Upper lobe of left lung (tissue), 6 donors: ENCODE measurements around the gene SLC66A3. TPM values are rescaled to one million over a fixed set of nuclear protein-coding genes. Genes with fewer than 3 reads are reported as not detected.

ENCODE experiments used
- ATAC-seq, 2 donors: fragments of 200-7000 bp; cut with Tn5 transposase; one replicate each; pipeline ENCODE4 v1.9.1; 2022; ENCODE audit warnings: mild to moderate bottlenecking in 2 of 2, moderate library complexity in 2 of 2; ENCODE audit not compliant: low FRiP score in 2 of 2
- DNase-seq, 2 donors: peaks; one replicate each; pipeline ENCODE4 v3.0.0-alpha.2; 2019 to 2020
- H3K27ac ChIP-seq, 4 donors: fragments of 200-600 bp; sonication (generic); one replicate each; pipeline ENCODE4 v1.5.1; 2016 to 2019
- H3K27me3 ChIP-seq, 4 donors: fragments of 200-600 bp; sonication (generic); one replicate each; pipeline ENCODE4 v1.5.1; 2017 to 2019
- H3K36me3 ChIP-seq, 4 donors: fragments of 200-600 bp; sonication (generic); one replicate each; pipeline ENCODE4 v1.5.1; 2016 to 2019
- H3K4me1 ChIP-seq, 4 donors: fragments of 200-600 bp; sonication (generic); one replicate each; pipeline ENCODE4 v1.5.1; 2018 to 2019
- H3K4me3 ChIP-seq, 4 donors: fragments of 200-600 bp; sonication (generic); one replicate each; pipeline ENCODE4 v1.5.1; 2017 to 2019; ENCODE audit warnings: mild to moderate bottlenecking in 2 of 4, moderate library complexity in 1 of 4
- H3K9me3 ChIP-seq, 4 donors: fragments of 200-600 bp; sonication (generic); one replicate each; pipeline ENCODE4 v1.5.1; 2018 to 2019
- EP300 ChIP-seq, 4 donors: sonication (generic); formaldehyde crosslinking; IDR thresholded peaks; one replicate each; pipeline ENCODE4 v1.5.1; 2017; ENCODE audit warnings: antibody characterized with exemption in 4 of 4, control low read depth in 2 of 4
- POLR2A ChIP-seq, 4 donors: fragments of 450-650 bp; IDR thresholded peaks; one replicate each; pipeline ENCODE4 v1.5.1; 2016 to 2017; ENCODE audit warnings: antibody characterized with exemption in 4 of 4, mild to moderate bottlenecking in 2 of 4
- POLR2AphosphoS5 ChIP-seq, 2 donors: sonication (generic); formaldehyde crosslinking; IDR thresholded peaks; one replicate each; pipeline ENCODE4 v1.5.1; 2017; ENCODE audit warnings: antibody characterized with exemption in 2 of 2
- WGBS, 2 donors: methylation state at CpG; one replicate each; pipeline ENCODE4 v1.1.5; 2017 to 2018; 5-methylcytosine and 5-hydroxymethylcytosine counted together
- total RNA-seq, 6 donors: library from RNA; depleted of rRNA in 4 of 6; stranded (reverse); fragments of >200 nt in 4 of 6; gene quantifications; one replicate each; pipeline versions ENCODE4 v1.1.0 to v1.2.1, GENCODE V29; 2016 to 2021
- TF ChIP-seq, protein P1 (sequence below), 6 experiments: fragments of 450-650 bp in 4 of 6; fragments of 200-600 bp in 2 of 6; sonication (generic) in 2 of 6; IDR thresholded peaks; one replicate each; pipeline ENCODE4 v1.5.1; 2016 to 2019; ENCODE audit warnings: antibody characterized with exemption in 6 of 6
- donor health status: DM: no; HTN: no; CAD: no; lungs with moderate emphysema.
- donor health status: DM: no; HTN: yes; CAD: no; lungs with severe emphysema.

Gene SLC66A3
- total RNA-seq, 6 donors from 2014 or later: 24.2 to 54.6 (median 43.4) TPM

DNA sequence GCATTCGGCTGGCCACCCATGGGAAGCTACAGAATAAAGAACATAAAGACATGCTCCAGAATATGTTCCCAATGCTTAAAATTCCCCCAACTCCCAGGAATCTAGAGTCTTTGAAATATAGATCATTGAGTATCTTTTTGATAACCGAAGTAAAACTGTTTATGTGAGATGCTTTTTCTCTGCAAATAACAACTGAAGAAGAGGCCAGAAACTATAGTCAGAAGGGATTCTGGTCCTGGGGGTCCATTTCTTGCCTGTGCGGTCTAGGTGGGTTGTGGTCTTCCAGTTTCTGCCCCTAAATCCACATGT is 30.6 kb upstream of the SLC66A3 start:
- Histone ChIP-seq H3K4me3 (no peak overlapping the region), H3K27me3 (no peaks in the 10 kb centered on the region), H3K4me1 (peaks cover 5 to 13% (median 7%) of the 10 kb centered on the region in 4 donors), H3K36me3 (no peaks in the 10 kb centered on the region), H3K9me3 (no peaks in the 10 kb centered on the region), H3K27ac (no peak overlapping the region)
- TF ChIP-seq POLR2AphosphoS5 (IDR thresholded peaks at IDR 0.05): no peak
- TF ChIP-seq POLR2A (IDR thresholded peaks at IDR 0.05): no peak
- no peak for TF ChIP-seq EP300 (IDR thresholded peaks at IDR 0.05)
- TF ChIP-seq, protein P1, sequence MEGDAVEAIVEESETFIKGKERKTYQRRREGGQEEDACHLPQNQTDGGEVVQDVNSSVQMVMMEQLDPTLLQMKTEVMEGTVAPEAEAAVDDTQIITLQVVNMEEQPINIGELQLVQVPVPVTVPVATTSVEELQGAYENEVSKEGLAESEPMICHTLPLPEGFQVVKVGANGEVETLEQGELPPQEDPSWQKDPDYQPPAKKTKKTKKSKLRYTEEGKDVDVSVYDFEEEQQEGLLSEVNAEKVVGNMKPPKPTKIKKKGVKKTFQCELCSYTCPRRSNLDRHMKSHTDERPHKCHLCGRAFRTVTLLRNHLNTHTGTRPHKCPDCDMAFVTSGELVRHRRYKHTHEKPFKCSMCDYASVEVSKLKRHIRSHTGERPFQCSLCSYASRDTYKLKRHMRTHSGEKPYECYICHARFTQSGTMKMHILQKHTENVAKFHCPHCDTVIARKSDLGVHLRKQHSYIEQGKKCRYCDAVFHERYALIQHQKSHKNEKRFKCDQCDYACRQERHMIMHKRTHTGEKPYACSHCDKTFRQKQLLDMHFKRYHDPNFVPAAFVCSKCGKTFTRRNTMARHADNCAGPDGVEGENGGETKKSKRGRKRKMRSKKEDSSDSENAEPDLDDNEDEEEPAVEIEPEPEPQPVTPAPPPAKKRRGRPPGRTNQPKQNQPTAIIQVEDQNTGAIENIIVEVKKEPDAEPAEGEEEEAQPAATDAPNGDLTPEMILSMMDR (IDR thresholded peaks at IDR 0.05): no peak
- ATAC-seq: no peak
- no peak for DNase-seq
- 62 to 67% methylated on average over 3 of the region's 3 CpGs for WGBS, 2 donors

DNA sequence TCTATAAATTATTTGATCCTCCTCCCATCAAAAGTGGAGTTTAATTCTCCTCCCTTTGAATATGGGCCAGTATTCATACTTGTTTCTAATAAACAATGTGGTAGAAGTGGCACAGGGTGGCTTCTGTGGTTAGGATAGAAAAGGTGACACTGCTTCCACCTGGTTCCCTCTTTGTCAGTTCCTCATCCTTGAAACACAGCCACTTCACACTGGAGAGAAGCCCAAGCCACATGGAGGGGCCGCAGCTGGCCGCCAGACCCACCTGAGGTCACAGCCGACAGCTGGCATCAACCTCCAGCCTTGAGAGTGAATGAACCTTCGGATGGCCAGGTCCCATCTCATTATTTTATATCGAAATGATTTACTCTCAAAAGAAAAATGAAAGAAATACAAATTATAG is 27.5 kb upstream of the SLC66A3 start:
- 71 to 74% methylated on average over 5 of the region's 5 CpGs for WGBS, 2 donors
- Histone ChIP-seq H3K36me3 (no peaks in the 10 kb centered on the region), H3K27me3 (no peaks in the 10 kb centered on the region), H3K27ac (no peak overlapping the region), H3K9me3 (no peaks in the 10 kb centered on the region), H3K4me1 (peaks cover 16 to 23% (median 18%) of the 10 kb centered on the region in 4 donors), H3K4me3 (no peak overlapping the region)
- no peak for TF ChIP-seq POLR2AphosphoS5 (IDR thresholded peaks at IDR 0.05)
- TF ChIP-seq, protein P1 (IDR thresholded peaks at IDR 0.05): no peak
- ATAC-seq (no peak), DNase-seq (peak in 1 of 2 donors; percentile 56)

DNA sequence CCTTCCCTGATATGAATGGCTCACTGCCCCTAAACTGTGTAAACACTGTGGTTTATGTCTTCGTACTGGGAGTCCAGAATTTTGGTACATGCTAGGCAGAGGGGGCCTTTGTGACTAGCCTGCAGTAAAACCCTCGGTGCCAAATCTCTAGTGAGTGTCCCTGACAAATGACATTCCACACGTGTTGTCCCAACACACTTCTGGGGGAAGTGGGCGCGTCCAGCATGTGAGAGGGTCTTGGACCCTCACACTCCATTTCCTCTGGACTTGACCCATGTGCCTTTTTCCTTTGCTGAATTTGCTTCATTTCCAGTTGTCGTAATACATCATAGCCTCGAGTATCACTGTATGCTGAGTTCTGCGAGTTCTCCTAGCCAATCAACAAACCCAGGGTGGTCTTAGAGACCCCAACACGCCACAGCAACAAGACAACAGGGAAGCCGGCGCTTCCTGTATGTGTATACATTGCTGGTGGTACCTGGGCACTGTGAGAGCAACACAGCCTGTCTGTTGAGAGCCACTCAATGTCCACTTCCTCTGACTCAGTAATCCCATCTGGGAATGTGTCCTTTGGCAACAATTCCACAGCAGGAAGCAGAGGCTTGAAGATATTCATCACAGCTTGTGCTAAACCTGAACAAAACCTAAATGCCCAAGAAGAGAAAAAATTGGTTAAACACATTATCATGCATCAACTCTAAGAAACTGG is 26.9 kb upstream of the SLC66A3 start:
- Histone ChIP-seq H3K36me3 (no peaks in the 10 kb centered on the region), H3K27ac (peak overlapping the region in 1 of 4 donors; percentile 29), H3K9me3 (no peaks in the 10 kb centered on the region), H3K4me1 (peaks cover 16 to 27% (median 23%) of the 10 kb centered on the region in 4 donors), H3K4me3 (no peak overlapping the region), H3K27me3 (no peaks in the 10 kb centered on the region)
- no peak for DNase-seq
- no peak for ATAC-seq
- TF ChIP-seq, protein P1 (IDR thresholded peaks at IDR 0.05): no peak
- TF ChIP-seq EP300 (IDR thresholded peaks at IDR 0.05) (no peak), POLR2AphosphoS5 (IDR thresholded peaks at IDR 0.05) (no peak), POLR2A (IDR thresholded peaks at IDR 0.05) (no peak)
- WGBS, 2 donors: 49 to 59% methylated on average over 10 to 11 of the region's 11 CpGs

DNA sequence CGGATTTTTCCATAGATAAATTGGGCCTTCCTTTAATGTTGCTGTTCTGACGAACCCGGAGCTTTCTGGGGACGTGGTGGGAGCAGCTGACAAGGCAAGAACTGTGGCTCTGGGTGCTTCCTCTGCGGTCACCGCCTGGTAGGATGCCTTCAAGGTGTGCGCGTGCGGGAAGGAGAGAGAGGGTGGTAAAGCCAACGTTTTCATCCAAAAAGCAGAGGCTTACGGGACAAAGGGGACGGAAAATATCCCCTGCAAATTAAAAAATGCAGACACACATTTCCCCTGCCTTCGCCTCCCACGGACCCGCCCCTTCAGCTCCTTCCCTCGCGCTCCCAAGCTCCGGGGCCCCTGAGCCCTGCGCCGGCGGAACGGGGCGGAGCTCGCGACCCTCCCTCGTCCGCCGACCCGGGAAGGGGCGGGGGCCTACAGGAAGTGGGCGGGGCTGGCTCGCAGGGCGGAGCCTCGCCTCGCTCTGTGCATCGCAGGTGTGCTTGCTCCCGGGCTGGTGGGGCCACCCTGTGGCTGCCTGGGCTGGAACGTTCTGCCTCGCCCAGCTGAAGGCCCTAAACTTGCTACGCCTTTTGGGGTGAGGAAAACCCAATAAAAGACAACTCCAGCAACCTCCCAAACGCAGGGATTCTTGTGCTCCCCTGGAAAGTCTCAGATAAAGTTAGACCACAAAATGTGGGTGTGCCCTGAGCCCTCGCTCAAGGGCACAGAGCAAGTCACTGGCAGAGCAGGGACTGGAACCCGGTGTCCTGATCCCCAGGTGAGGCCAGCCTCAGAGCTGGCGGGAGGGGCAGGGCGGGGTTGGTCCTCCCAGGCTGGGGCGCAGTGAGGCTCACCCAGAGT is 25.4 kb upstream of the SLC66A3 start:
- ATAC-seq (peak; percentile 47 to 56), DNase-seq (peak; percentile 86 to 95)
- H3K36me3 ChIP-seq: no peaks in the 10 kb centered on the region
- no peak for TF ChIP-seq POLR2AphosphoS5 (IDR thresholded peaks at IDR 0.05)
- TF ChIP-seq, protein P1 (IDR thresholded peaks at IDR 0.05): peak in 4 of 6 experiments; percentile 43 to 57 (median 52)
- peak in 1 of 4 donors; percentile 35 for TF ChIP-seq POLR2A (IDR thresholded peaks at IDR 0.05)
- peak overlapping the region; percentile 20 to 60 (median 38) for H3K27ac ChIP-seq
- no peaks in the 10 kb centered on the region for H3K9me3 ChIP-seq
- H3K4me3 ChIP-seq: peak overlapping the region in 3 of 4 donors; percentile 33 to 56 (median 49)
- 10 to 18% methylated on average over 19 to 37 of the region's 46 CpGs for WGBS, 2 donors
- peaks cover 16 to 33% (median 27%) of the 10 kb centered on the region in 4 donors for H3K4me1 ChIP-seq
- peaks cover 0 to 3% (median 0%) of the 10 kb centered on the region in 4 donors for H3K27me3 ChIP-seq
